MCF 10A (cell line): ENCODE results near the gene SMYD3. TPM values are rescaled to one million over a fixed set of nuclear protein-coding genes. Genes with fewer than 3 reads are reported as not detected.

Experiments used
- BruUV-seq: library from RNA; stranded (reverse); fragments of 400-500 nt; replicated peaks from 2 replicates; lab custom pipeline; 2021; lab: Mats Ljungman, UMichigan
- CTCF ChIA-PET: fragments of 300-600 bp; sonication (Branson Sonifier 250); formaldehyde crosslinking; extraction: SDS; loops from one replicate; lab custom pipeline; 2021; ENCODE audit warnings: antibody characterized with exemption, inconsistent platforms; lab: Yijun Ruan, JAX
- POLR2A ChIA-PET: fragments of 300-600, 350-650 bp; sonication (Branson Sonifier 250); formaldehyde crosslinking; extraction: SDS; loops from one replicate; lab custom pipeline; 2020; ENCODE audit warnings: antibody characterized with exemption, inconsistent platforms; lab: Yijun Ruan, JAX
- DNase-seq: peaks from one replicate; pipeline ENCODE4 v3.0.0-alpha.2; 2018; ENCODE audit not compliant: unreplicated experiment
- H3K27ac Mint-ChIP-seq: one replicate; pipeline ENCODE4 v1.8.0; 2022; ENCODE audit warnings: mild to moderate bottlenecking, low read depth, mixed read lengths; ENCODE audit not compliant: unreplicated experiment
- H3K27me3 Mint-ChIP-seq: one replicate; pipeline ENCODE4 v1.8.0; 2022; ENCODE audit warnings: mixed read lengths; ENCODE audit not compliant: insufficient read depth, unreplicated experiment
- H3K36me3 Mint-ChIP-seq: one replicate; pipeline ENCODE4 v1.8.0; 2022; ENCODE audit warnings: mild to moderate bottlenecking, moderate library complexity, mixed read lengths; ENCODE audit not compliant: insufficient read depth, unreplicated experiment
- H3K4me1 Mint-ChIP-seq: one replicate; pipeline ENCODE4 v1.8.0; 2022; ENCODE audit warnings: mixed read lengths; ENCODE audit not compliant: insufficient read depth, unreplicated experiment
- H3K4me3 Mint-ChIP-seq: one replicate; pipeline ENCODE4 v1.8.0; 2022; ENCODE audit warnings: mild to moderate bottlenecking, moderate library complexity, mixed read lengths; ENCODE audit not compliant: unreplicated experiment
- H3K9me3 Mint-ChIP-seq: one replicate; pipeline ENCODE4 v1.8.0; 2022; ENCODE audit warnings: mixed read lengths; ENCODE audit not compliant: unreplicated experiment
- CTCF ChIP-seq: fragments of 200-600 bp; IDR thresholded peaks from one replicate; pipeline ENCODE4 v1.8.0; 2022; ENCODE audit warnings: antibody characterized with exemption, mild to moderate bottlenecking; ENCODE audit not compliant: unreplicated experiment
- intact Hi-C: fragments of 100-400 bp; cut with micrococcal nuclease; formaldehyde crosslinking; loops from 2 replicates; pipeline ENCODE4 v1.14.1; 2022
- total RNA-seq: library from RNA; stranded (reverse); gene quantifications from 2 replicates; pipeline ENCODE4 v1.2.3, GENCODE V29; 2022

The SMYD3 gene
- total RNA-seq, 1 experiment from 2014 or later: 26.9 TPM

GRCh38 chr1:245762396-245762910, 744.6 kb downstream of the SMYD3 start:
- intact Hi-C loops: no loop called here
- Mint-ChIP-seq H3K9me3 (no peaks in the 10 kb centered on the region), H3K4me3 (no peak overlapping the region), H3K27me3 (no peaks in the 10 kb centered on the region), H3K4me1 (no peaks in the 10 kb centered on the region), H3K27ac (no peak overlapping the region), H3K36me3 (no peaks in the 10 kb centered on the region)
- no TSS peak for BruUV-seq
- no peak for DNase-seq
- CTCF ChIA-PET: interaction anchor here (0.6 to 1.2 kb wide), 4 partner anchors 9 to 660 kb away, joined by 3 to 5 read pairs (median 4); no protein-coding TSS in a partner anchor
- TF ChIP-seq CTCF: no peak
- POLR2A ChIA-PET: no interaction called here

- no TSS peak for BruUV-seq
- no peak for DNase-seq
- Mint-ChIP-seq H3K4me3 (no peak overlapping the region), H3K9me3 (peaks cover 6% of the 10 kb centered on the region), H3K36me3 (no peaks in the 10 kb centered on the region), H3K27ac (no peak overlapping the region), H3K27me3 (no peaks in the 10 kb centered on the region), H3K4me1 (no peaks in the 10 kb centered on the region)
- POLR2A ChIA-PET: no interaction called here
- intact Hi-C loops: no loop called here
- CTCF ChIA-PET: no interaction called here
- TF ChIP-seq CTCF: no peak
Observed at GRCh38 chr1:245760301-245760700, 746.8 kb downstream of the SMYD3 start.

GRCh38 chr1:245754463-245754961, 752.6 kb downstream of the SMYD3 start:
- intact Hi-C loops: no loop called here
- POLR2A ChIA-PET: interaction anchor here (0.6 to 1.1 kb wide), 3 partner anchors 10 to 44 kb away, joined by 3 read pairs; no protein-coding TSS in a partner anchor
- Mint-ChIP-seq H3K4me1 (no peaks in the 10 kb centered on the region), H3K9me3 (peaks cover 7% of the 10 kb centered on the region), H3K27ac (no peak overlapping the region), H3K36me3 (no peaks in the 10 kb centered on the region), H3K27me3 (no peaks in the 10 kb centered on the region), H3K4me3 (no peak overlapping the region)
- BruUV-seq: no TSS peak
- TF ChIP-seq CTCF: no peak
- no peak for DNase-seq
- CTCF ChIA-PET: interaction anchor here (0.6 to 1.0 kb wide), 4 partner anchors 249 to 578 kb away, joined by 3 to 4 read pairs (median 3); no protein-coding TSS in a partner anchor

- POLR2A ChIA-PET: interaction anchor here (0.6 to 1.1 kb wide), 3 partner anchors 10 to 45 kb away, joined by 3 read pairs; no protein-coding TSS in a partner anchor
- no peaks in the 10 kb centered on the region for H3K4me1 Mint-ChIP-seq
- DNase-seq: no peak
- no TSS peak for BruUV-seq
- intact Hi-C loops: no loop called here
- no peaks in the 10 kb centered on the region for H3K36me3 Mint-ChIP-seq
- H3K27me3 Mint-ChIP-seq: no peaks in the 10 kb centered on the region
- peaks cover 7% of the 10 kb centered on the region for H3K9me3 Mint-ChIP-seq
- TF ChIP-seq CTCF: no peak
- no peak overlapping the region for H3K4me3 Mint-ChIP-seq
- H3K27ac Mint-ChIP-seq: no peak overlapping the region
- CTCF ChIA-PET: interaction anchor here (0.6 to 0.9 kb wide), 2 partner anchors 9 to 706 kb away, joined by 3 read pairs; no protein-coding TSS in a partner anchor
Observed at GRCh38 chr1:245753807-245754206, 753.3 kb downstream of the SMYD3 start.
